GM21390 (cell line): ENCODE measurements around the gene EVI2B.
"Not testable (repeated sequence)": the region's sequence is repeated elsewhere in the genome, so short reads cannot be mapped to it uniquely, and the experiment has no call there.

Source experiments
- ATAC-seq: cut with Tn5 transposase; IDR thresholded peaks from one replicate; pipeline ENCODE4 v1.9.1; 2021; ENCODE audit not compliant: unreplicated experiment

The EVI2B gene, protein sequence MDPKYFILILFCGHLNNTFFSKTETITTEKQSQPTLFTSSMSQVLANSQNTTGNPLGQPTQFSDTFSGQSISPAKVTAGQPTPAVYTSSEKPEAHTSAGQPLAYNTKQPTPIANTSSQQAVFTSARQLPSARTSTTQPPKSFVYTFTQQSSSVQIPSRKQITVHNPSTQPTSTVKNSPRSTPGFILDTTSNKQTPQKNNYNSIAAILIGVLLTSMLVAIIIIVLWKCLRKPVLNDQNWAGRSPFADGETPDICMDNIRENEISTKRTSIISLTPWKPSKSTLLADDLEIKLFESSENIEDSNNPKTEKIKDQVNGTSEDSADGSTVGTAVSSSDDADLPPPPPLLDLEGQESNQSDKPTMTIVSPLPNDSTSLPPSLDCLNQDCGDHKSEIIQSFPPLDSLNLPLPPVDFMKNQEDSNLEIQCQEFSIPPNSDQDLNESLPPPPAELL

GRCh38 chr17:31313982-31314781, at the start of gene EVI2B:
Gene EVI2B (minus strand): TSS chr17:31314054. CDS start chr17:31305609, 8,445 bp downstream.
- no peak for ATAC-seq

- no peak for ATAC-seq
Measured at GRCh38 chr17:31357839-31358394, 44.1 kb upstream of the EVI2B start.

DNA sequence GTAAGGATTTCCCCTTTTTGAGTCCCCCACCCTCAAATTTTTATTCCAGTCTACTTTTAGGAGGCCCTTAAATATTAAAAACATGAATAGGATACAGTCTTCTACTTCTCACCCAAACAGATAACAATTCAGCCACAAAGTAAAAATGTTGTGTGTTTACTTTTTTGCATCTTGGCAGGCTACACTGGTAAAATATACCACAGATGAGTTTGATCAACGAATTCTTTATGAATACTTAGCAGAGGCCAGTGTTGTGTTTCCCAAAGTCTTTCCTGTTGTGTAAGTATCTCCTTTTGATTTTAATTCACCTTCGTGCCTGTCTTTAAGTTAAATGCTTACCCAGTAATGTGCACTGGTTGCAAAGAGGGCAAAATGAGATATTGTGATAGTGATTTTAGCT, 43.2 kb upstream of the EVI2B start:
- ATAC-seq = no peak

DNA sequence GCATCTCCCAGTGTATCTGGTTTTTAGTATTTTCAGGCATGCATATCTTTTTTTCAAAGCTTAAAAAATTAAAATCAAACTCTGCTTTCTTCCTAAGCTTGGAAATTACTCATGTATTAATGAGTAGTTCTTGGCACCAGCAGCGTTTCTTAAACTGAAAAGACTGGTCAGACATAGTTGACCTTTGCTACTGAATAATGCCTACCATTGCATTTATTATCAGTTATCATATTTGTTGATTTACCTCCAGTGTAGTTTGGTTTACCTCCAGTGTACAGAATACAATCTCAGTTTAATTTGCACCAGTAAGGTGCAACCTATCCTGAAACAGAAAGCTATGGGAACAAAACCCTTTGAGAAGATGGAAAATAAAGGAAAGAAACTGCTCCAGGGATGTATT, 42.1 kb upstream of the EVI2B start:
- no peak for ATAC-seq

DNA sequence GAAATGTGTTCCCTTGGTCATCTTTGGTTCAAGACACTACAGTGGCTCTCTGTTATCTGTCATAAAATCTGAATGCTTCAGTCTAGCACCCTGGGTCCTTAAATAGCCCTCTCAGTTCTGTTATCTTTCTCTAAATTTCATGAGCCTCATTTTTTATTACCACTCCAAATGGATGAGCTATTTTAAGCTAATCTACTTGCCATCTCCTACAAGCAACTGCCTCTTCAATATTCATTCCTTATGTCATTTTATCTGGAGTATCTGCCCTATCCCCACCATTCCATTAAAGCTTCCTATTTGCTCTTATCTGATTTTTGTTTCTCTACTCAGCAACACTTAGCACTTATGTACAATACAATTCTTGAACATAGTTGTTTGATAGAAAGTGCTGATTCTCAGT, 35.6 kb upstream of the EVI2B start:
- no peak for ATAC-seq

DNA sequence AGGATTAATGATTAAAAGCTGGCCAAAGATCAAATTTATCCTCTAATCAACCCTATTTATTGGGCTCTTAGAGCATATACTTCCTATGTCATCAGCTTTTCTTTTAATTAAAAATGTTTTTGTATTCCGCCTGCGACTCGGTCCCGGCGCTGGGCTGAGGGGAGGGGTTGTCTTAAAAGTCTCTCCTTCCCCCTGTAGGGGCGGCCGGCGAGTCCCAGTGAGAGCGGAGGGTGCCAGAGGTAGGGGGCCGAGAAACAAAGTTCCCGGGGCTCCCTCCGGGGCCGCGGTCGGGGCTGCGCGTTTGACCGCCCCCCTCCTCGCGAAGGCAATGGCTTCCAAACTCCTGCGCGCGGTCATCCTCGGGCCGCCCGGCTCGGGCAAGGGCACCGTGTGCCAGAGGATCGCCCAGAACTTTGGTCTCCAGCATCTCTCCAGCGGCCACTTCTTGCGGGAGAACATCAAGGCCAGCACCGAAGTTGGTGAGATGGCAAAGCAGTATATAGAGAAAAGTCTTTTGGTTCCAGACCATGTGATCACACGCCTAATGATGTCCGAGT, 31.4 kb upstream of the EVI2B start:
- ATAC-seq = not testable (repeated sequence)

- ATAC-seq = no peak
Measured at GRCh38 chr17:31339906-31340661, 26.2 kb upstream of the EVI2B start.

- no peak for ATAC-seq
Measured at GRCh38 chr17:31329221-31329620, 15.4 kb upstream of the EVI2B start.

GRCh38 chr17:31328160-31328535, 14.3 kb upstream of the EVI2B start:
- no peak for ATAC-seq

- no peak for ATAC-seq
Measured at GRCh38 chr17:31327534-31328159, 13.8 kb upstream of the EVI2B start.

GRCh38 chr17:31323551-31323950, 9.7 kb upstream of the EVI2B start:
- ATAC-seq = no peak

DNA sequence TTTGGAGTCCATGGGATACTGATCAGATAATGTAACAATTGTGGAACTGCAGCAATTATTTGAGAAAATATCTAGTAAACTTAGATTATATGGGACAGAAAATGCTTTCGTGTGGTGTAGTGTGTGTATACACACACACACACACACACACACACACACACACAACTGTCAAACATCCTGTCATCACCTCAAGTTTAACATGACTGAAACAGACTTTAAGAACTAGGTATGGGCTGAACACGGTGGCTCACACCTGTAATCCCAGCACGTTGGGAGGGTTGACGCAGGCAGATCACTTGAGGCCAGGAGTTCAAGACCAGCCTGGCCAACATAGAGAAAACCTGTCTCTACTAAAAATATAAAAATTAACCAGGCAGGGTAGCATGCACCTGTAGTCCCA, 8.1 kb upstream of the EVI2B start:
- ATAC-seq = no peak

DNA sequence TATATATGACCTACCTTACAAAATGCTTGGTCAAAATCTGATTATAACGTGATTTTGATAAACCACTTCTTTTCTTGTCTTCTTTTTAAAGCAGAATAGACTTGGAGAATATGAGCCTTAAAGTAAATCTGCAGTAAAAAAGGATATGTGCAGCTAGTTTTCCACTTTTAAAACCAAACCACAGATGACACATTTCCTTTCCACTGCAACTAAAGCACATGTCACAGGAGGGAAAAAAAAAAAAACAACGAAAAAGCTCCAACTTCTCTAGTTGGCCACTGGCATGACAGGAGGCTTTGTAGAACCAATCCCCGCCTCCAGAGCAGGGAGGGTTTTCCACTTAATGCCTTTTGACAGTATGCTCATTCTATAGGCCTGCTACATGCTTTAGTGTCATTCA, 7.6 kb upstream of the EVI2B start, which contains the start of gene EVI2A:
TSS of gene EVI2A (minus strand) at position 142 of the 400 bp plus-strand sequence. CDS start 2,609 bp downstream, outside the sequence.
- ATAC-seq = no peak

DNA sequence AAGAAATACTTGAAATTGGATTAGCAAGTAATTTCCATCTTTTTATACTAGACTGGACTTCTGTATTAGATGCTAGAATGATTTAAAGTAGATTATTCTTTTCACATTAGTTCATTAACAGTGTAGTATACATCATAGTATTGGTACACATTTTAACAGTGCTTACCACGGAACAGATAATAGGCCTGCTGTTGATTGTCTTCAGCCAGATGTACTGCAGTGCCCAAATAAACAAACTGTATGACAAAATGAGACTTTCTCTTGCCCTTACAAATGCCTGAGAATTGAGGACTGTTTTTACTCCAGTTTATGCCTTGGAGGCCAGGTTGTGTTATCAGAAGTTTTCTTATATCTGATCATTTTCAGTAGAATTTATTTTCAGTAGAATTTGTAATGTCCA, 6.9 kb upstream of the EVI2B start:
- no peak for ATAC-seq

DNA sequence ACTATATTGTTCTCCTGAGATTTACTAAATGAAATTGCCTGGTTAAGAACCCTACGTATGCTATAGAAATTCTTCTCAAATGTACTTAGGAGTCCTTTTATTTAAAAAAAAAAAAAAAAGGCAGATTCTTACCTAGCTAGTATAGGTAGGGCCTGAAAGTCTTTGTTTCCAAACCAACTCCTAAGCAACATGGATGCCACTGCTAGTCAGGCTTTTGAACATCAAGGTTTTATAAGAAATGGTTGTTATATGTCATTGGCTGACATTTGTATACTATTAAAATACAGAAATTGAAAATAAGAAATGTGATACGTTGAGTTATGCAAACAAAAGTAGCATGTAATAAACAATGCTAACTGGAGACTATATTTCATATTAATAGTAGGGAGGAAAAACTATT, 6.4 kb upstream of the EVI2B start:
- ATAC-seq = no peak

DNA sequence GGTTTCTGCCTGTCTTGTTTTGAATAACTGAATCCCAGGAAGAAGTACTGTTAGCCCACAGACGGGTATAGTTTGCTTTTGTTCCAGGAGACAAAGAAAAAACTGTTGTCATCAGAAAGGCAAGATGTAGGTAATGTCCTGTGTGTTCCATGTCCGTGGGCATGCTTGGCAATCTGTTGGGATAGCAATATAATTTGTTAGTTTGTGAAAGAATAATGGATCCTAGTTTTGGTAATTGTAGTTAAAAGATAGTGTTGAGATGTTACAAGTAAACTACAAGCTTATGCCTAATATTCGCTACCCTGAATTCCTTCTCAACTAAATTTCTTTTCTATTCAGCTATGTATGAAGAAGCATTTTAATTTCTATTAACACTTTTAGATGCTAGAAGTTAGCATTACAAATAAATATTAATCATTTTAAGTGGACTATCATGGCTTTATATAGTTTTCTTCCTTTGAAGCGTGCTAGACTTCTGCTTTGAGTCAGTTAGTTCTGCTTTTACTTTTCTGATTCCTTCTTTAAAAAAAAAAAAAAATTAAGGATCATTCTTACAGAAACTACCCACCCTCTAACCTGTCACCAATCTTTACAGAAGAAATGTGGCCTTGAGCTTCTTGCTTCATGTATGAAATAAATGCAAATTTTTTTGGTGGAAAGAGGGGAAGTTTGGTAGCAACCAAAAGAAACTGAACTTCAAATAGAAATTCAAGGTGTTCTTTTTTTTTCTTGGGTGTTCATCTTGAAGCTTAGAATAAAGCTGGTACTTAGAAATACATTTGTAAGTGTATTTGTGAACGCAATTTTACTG, 5.2 kb upstream of the EVI2B start:
- ATAC-seq = no peak

DNA sequence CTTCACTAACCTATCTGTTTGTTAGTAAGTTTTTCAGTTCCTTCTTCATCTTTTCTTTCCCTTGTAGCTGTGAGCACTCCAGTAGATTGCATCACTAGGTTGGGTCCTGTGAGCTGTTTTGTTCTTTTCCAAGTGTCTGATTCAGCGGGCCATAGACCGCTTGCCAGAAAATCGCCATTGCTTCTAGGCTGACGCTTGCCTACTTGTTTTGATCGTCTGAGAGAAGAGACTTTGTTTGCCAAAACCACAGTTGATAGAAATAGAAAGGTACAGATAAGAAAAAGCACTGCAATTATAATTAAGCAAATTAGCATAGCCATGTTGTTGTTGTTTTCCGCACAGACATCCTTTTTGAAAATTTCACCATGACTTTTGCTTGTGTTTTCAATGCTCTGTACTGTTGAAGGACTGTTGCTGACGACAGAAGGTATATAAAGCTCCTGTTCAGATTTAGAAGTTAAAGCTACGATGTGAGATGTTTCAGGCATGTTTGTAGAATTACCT, 4.5 kb upstream of the EVI2B start:
- peak; percentile 37 for ATAC-seq

DNA sequence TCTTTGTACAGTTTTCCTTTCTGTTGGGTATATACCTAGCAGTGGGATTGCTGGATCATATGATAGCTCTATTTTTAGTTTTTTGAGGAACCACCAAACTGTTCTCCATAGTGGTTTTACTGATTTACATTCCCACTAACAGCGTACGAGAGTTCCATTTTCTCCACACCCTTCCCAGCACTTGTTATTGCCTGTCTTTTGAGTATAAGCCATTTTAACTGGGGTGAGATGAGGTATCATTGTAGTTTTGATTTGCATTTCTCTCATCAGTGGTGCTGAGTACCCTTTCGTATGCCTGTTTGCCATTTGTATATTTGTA, 887 bp upstream of the EVI2B start:
- no peak for ATAC-seq

DNA sequence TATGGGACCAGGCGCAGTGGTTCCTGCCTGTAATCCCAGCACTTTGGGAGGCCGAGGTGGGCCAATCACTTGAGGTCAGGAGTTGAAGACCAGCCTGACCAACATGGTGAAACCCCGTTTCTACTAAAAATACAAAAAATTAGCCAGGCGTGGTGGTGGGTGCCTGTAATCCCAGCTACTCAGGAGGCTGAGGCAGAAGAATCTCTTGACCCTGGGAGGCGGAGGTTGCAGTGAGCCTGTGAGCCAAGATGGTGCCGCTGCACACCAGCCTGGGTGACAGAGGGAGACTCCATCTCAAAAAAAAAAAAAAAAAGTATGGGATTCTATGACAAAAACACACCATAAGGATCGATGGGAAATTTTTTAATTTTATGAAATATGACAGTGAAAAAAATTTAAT, 1.6 kb downstream of the EVI2B start:
- ATAC-seq = not testable (repeated sequence)
